HepG2 (cell line): ENCODE data around the gene MMRN2. TPM values are rescaled to one million over a fixed set of nuclear protein-coding genes. Genes with fewer than 3 reads are reported as not detected.

ENCODE experiments used
- ATAC-seq: fragments of 200-7000 bp; cut with Tn5 transposase; 3 replicates; pipeline ENCODE4 v1.9.1; 2020; ENCODE audit warnings: mild to moderate bottlenecking, moderate library complexity
- BruUV-seq: library from RNA; stranded (reverse); fragments of 400-500 nt; replicated peaks from 2 replicates; lab custom pipeline; 2021; lab: Mats Ljungman, UMichigan
- CTCF ChIA-PET: fragments of 300-600 bp; formaldehyde crosslinking; extraction: SDS; loops from one replicate; lab custom pipeline; 2021; ENCODE audit warnings: low total read pairs, inconsistent platforms, low intra/inter-chr PET ratio; lab: Yijun Ruan, JAX
- POLR2A ChIA-PET: fragments of 350-600 bp; sonication (Branson Sonifier 250); formaldehyde crosslinking; loops from one replicate; lab custom pipeline; 2020; ENCODE audit warnings: antibody characterized with exemption, inconsistent platforms; lab: Yijun Ruan, JAX
- DNase-seq: peaks from one replicate; pipeline ENCODE4 v3.0.0-alpha.2; 2015; ENCODE audit warnings: low spot score
- FAIRE-seq: peaks from 3 replicates; lab custom pipeline; 2011; peaks lifted over from hg19 to GRCh38; lab: Jason Lieb, UNC
- H2AFZ ChIP-seq: one replicate; pipeline ENCODE4 v1.6.1; 2011; ENCODE audit warnings: low read length, inconsistent platforms
- H3K27ac ChIP-seq: fragments of 300-600 bp; 3 replicates; pipeline ENCODE4 v1.8.0; 2011; ENCODE audit warnings: mixed run types, mild to moderate bottlenecking, mixed read lengths, low read length, inconsistent platforms; ENCODE audit not compliant: insufficient read depth; ENCODE audit errors: extremely low read length
- H3K27me3 ChIP-seq, 2 experiments: fragments of 200-600 bp in 1 of 2; 2 replicates in 1 of 2; 3 replicates in 1 of 2; pipeline versions ENCODE4 v1.6.0 to v1.8.0; 2011; ENCODE audit warnings: low read length in 2 of 2, mild to moderate bottlenecking in 2 of 2, moderate library complexity in 2 of 2, inconsistent platforms in 1 of 2; ENCODE audit not compliant: insufficient read depth in 2 of 2, control insufficient read depth in 1 of 2
- H3K36me3 ChIP-seq, 2 experiments: fragments of 200-600 bp in 1 of 2; replicated peaks in 1 of 2; 2 replicates in 1 of 2; 3 replicates in 1 of 2; pipeline versions ENCODE4 v1.5.1 to v1.8.0; 2011; ENCODE audit warnings: low read length in 2 of 2, inconsistent platforms in 1 of 2; ENCODE audit not compliant: insufficient read depth in 2 of 2, control insufficient read depth in 1 of 2
- H3K4me1 ChIP-seq: 2 replicates; pipeline ENCODE4 v1.5.1; 2012; ENCODE audit warnings: low read length, inconsistent platforms; ENCODE audit not compliant: insufficient read depth
- H3K4me2 ChIP-seq: 2 replicates; pipeline ENCODE4 v1.6.0; 2011; ENCODE audit warnings: low read depth, low read length, inconsistent platforms
- H3K4me3 ChIP-seq, 3 experiments: fragments of 200-600 bp in 1 of 3; sonication (generic), shearing (Covaris generic) in 1 of 3; replicated peaks in 1 of 3; 2 replicates each; pipeline ENCODE4 v1.5.1; 2011 to 2016; ENCODE audit warnings: low read length in 3 of 3, inconsistent platforms in 2 of 3, low read depth in 2 of 3, mild to moderate bottlenecking in 2 of 3, control low read depth in 1 of 3, mixed read lengths in 1 of 3; ENCODE audit not compliant: insufficient read depth in 1 of 3
- H3K79me2 ChIP-seq: one replicate; pipeline ENCODE4 v1.6.1; 2011; ENCODE audit warnings: low read length, inconsistent platforms; ENCODE audit not compliant: insufficient read depth
- H3K9ac ChIP-seq: 2 replicates; pipeline ENCODE4 v1.6.0; 2011; ENCODE audit warnings: mild to moderate bottlenecking, low read depth, low read length, inconsistent platforms; ENCODE audit not compliant: insufficient read depth
- H3K9me3 ChIP-seq: 2 replicates; pipeline ENCODE4 v1.5.1; 2012; ENCODE audit warnings: mild to moderate bottlenecking, low read length
- H4K20me1 ChIP-seq: 2 replicates; pipeline ENCODE4 v1.6.0; 2011; ENCODE audit warnings: inconsistent platforms, mild to moderate bottlenecking, low read length, moderate library complexity; ENCODE audit not compliant: insufficient read depth
- ATM ChIP-seq: fragments of 450-650 bp; IDR thresholded peaks from 2 replicates; pipeline ENCODE4 v1.7.1; 2017; ENCODE audit warnings: mild to moderate bottlenecking, borderline replicate concordance
- PHB2 ChIP-seq: fragments of 450-650 bp; IDR thresholded peaks from 2 replicates; pipeline ENCODE4 v1.6.1; 2018; ENCODE audit not compliant: partially characterized antibody
- RELA ChIP-seq: sonication (generic); formaldehyde crosslinking; IDR thresholded peaks from 2 replicates; pipeline ENCODE4 v1.4.0; 2020; ENCODE audit warnings: missing genetic modification reagents
- ZNF207 ChIP-seq: fragments of 450-650 bp; IDR thresholded peaks from 2 replicates; pipeline ENCODE4 v1.6.1; 2016; ENCODE audit warnings: antibody characterized with exemption, borderline replicate concordance
- ZNF550 ChIP-seq: sonication (generic); formaldehyde crosslinking; IDR thresholded peaks from 2 replicates; pipeline ENCODE4 v1.4.0; 2020; ENCODE audit warnings: mild to moderate bottlenecking, missing genetic modification reagents, borderline replicate concordance
- ZNF768 ChIP-seq: sonication (generic); formaldehyde crosslinking; IDR thresholded peaks from 2 replicates; pipeline ENCODE4 v1.4.0; 2020; ENCODE audit warnings: missing genetic modification reagents
- ZNF788 ChIP-seq: sonication (generic); formaldehyde crosslinking; IDR thresholded peaks from 2 replicates; pipeline ENCODE4 v1.5.0; 2020; ENCODE audit warnings: mild to moderate bottlenecking, missing genetic modification reagents, borderline replicate concordance
- WGBS: methylation state at CpG from one replicate; pipeline ENCODE4 v1.1.6; 2017; ENCODE audit warnings: low lambda C conversion rate; 5-methylcytosine and 5-hydroxymethylcytosine counted together
- in situ Hi-C: cut with HindIII; loops from 2 replicates; pipeline ENCODE4 v1.10.0; 2017; ENCODE audit warnings: low pct_unique_long_range_greater_than_20kb; ENCODE audit not compliant: extremely low pct_ligation_motif_present
- intact Hi-C: fragments of 100-400 bp; cut with micrococcal nuclease; formaldehyde crosslinking; loops from one replicate; pipeline ENCODE4 v1.10.0; 2022; ENCODE audit not compliant: unreplicated experiment
- polyA plus RNA-seq, 8 experiments: library from polyadenylated mRNA; depleted of rRNA in 3 of 8; stranded (reverse) in 7 of 8; unstranded in 1 of 8; fragments of >200 nt; fragmentation: Illumina TruSeq in 4 of 8; extraction: Trizol in 4 of 8; gene quantifications; 2 replicates each; pipeline versions ENCODE4 v1.2.1 to v1.2.3, GENCODE V29; 2011 to 2016; ENCODE audit warnings: low read depth in 4 of 8, missing spikeins in 1 of 8, mixed read lengths in 1 of 8; ENCODE audit not compliant: insufficient read depth in 1 of 8
- total RNA-seq, 5 experiments: library from RNA; depleted of rRNA; stranded (reverse); fragments of >200 nt; fragmentation: Illumina TruSeq; extraction: Trizol; gene quantifications; 2 replicates each; pipeline ENCODE4 v1.2.3, GENCODE V29; 2016; ENCODE audit warnings: low read depth in 1 of 5
- TF ChIP-seq, protein P1 (sequence below): sonication (generic); formaldehyde crosslinking; IDR thresholded peaks from 2 replicates; pipeline ENCODE4 v1.4.0; 2020; ENCODE audit warnings: mild to moderate bottlenecking, missing genetic modification reagents
- TF ChIP-seq, protein P2 (sequence below): IDR thresholded peaks from 2 replicates; pipeline ENCODE4 v1.4.0; 2020; ENCODE audit warnings: mild to moderate bottlenecking, missing genetic modification reagents

MMRN2 gene
- total and polyA plus RNA-seq, 2 of the 13 experiments (the other 11 are each of a cell fraction or from before 2014, with no cell fraction given), result 0.04 TPM; not detected in 1

DNA sequence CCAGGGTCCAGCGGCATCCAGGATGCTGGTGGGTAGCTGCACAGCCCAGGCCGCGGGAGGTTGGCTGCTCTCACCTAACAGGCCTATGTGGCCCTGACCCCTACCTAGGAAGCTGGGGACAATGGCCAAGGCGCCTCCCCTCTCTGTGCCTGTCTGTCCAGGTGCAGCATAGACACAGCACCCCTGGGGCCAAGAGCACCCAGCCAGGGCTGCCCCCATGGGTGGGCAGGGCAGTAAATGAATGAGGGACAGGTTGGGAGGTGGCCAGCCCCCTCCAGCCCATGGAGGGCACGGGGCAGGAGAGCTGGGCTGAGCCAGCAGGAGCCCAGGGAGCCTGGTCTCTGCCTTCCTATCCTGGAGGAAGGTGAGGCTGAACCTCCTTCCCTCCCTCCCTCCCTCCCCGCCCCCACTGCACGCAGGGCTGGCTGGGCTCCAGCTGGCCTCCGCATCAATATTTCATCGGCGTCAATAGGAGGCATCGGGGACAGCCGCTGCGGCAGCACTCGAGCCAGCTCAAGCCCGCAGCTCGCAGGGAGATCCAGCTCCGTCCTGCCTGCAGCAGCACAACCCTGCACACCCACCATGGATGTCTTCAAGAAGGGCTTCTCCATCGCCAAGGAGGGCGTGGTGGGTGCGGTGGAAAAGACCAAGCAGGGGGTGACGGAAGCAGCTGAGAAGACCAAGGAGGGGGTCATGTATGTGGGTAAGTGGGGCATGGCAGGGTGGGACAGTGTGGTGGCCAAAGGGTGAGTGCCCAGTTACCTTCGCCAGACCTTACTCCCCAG lies 893 bp upstream of the MMRN2 start, which contains the start of gene SNCG:
Gene SNCG, plus strand, starts transcription at position 484 of the 785 bp plus-strand sequence. Its CDS starts 99 bp downstream, at position 583.
- FAIRE-seq, result no peak
- peak; percentile 40; the same call in 1 of the 2 replicates for TF ChIP-seq ZNF768 (CRISPR knock-in tag)
- TF ChIP-seq ZNF207, result no peak
- TF ChIP-seq, protein P1, sequence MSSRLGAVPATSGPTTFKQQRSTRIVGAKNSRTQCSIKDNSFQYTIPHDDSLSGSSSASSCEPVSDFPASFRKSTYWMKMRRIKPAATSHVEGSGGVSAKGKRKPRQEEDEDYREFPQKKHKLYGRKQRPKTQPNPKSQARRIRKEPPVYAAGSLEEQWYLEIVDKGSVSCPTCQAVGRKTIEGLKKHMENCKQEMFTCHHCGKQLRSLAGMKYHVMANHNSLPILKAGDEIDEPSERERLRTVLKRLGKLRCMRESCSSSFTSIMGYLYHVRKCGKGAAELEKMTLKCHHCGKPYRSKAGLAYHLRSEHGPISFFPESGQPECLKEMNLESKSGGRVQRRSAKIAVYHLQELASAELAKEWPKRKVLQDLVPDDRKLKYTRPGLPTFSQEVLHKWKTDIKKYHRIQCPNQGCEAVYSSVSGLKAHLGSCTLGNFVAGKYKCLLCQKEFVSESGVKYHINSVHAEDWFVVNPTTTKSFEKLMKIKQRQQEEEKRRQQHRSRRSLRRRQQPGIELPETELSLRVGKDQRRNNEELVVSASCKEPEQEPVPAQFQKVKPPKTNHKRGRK (CRISPR knock-in tag), result no peak
- TF ChIP-seq ZNF550 (CRISPR knock-in tag), result no peak
- no peak for TF ChIP-seq RELA
- TF ChIP-seq PHB2, result no peak
- no peak for TF ChIP-seq ZNF788
- TF ChIP-seq, protein P2, sequence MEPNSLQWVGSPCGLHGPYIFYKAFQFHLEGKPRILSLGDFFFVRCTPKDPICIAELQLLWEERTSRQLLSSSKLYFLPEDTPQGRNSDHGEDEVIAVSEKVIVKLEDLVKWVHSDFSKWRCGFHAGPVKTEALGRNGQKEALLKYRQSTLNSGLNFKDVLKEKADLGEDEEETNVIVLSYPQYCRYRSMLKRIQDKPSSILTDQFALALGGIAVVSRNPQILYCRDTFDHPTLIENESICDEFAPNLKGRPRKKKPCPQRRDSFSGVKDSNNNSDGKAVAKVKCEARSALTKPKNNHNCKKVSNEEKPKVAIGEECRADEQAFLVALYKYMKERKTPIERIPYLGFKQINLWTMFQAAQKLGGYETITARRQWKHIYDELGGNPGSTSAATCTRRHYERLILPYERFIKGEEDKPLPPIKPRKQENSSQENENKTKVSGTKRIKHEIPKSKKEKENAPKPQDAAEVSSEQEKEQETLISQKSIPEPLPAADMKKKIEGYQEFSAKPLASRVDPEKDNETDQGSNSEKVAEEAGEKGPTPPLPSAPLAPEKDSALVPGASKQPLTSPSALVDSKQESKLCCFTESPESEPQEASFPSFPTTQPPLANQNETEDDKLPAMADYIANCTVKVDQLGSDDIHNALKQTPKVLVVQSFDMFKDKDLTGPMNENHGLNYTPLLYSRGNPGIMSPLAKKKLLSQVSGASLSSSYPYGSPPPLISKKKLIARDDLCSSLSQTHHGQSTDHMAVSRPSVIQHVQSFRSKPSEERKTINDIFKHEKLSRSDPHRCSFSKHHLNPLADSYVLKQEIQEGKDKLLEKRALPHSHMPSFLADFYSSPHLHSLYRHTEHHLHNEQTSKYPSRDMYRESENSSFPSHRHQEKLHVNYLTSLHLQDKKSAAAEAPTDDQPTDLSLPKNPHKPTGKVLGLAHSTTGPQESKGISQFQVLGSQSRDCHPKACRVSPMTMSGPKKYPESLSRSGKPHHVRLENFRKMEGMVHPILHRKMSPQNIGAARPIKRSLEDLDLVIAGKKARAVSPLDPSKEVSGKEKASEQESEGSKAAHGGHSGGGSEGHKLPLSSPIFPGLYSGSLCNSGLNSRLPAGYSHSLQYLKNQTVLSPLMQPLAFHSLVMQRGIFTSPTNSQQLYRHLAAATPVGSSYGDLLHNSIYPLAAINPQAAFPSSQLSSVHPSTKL (CRISPR knock-in tag), result no peak
- no peak for TF ChIP-seq ATM
- Histone ChIP-seq H3K27ac (no peak within 1 kb of the TSS), H3K9ac (no peak within 1 kb of the TSS), H3K36me3 (no peaks in the 10 kb centered on the region), H3K4me1 (peaks cover 59% of the 10 kb centered on the region), H3K4me3 (peak within 1 kb of the TSS in 2 of 3 experiments; percentile 7 to 66; a peak in 1 of 6 replicates), H2AFZ (no peak within 1 kb of the TSS), H4K20me1 (no peaks in the 10 kb centered on the region), H3K79me2 (no peaks in the 10 kb centered on the region), H3K9me3 (no peaks in the 10 kb centered on the region), H3K4me2 (peak within 1 kb of the TSS; percentile 73), H3K27me3 (peaks cover 9 to 74% of the 10 kb centered on the region in 2 experiments)
- BruUV-seq, result no TSS peak
- ChIA-PET CTCF (interaction anchor here (1.2 kb wide), 1 partner anchor 19 kb away, joined by 3 read pairs; no protein-coding TSS in a partner anchor), POLR2A (no interaction called here)
- in situ Hi-C loops (no loop called here), intact Hi-C loops (no loop called here)
- DNase-seq, result no peak
- 57% methylated on average over 6 of the region's 22 CpGs for WGBS
- ATAC-seq, result peak; percentile 15
